MM.1S (cell line): ENCODE data around the gene SLFN13.
A peak's percentile ranks its signal among the peaks of the same experiment; 100 is the strongest.

Experiments used
- DNase-seq: peaks from one replicate; pipeline ENCODE4 v3.0.0-alpha.2; 2015
- H2AFZ ChIP-seq: fragments of 300-600 bp; sonication (generic); 2 replicates; pipeline ENCODE4 v1.6.0; 2016; ENCODE audit warnings: antibody characterized with exemption, low read length
- H3F3A ChIP-seq: fragments of 300-600 bp; sonication (generic); 2 replicates; pipeline ENCODE4 v1.6.1; 2016; ENCODE audit warnings: mild to moderate bottlenecking, antibody characterized with exemption, low read length, moderate library complexity, mixed read lengths; ENCODE audit not compliant: insufficient read depth
- H3K27ac ChIP-seq: fragments of 300-600 bp; sonication (generic); 2 replicates; pipeline ENCODE4 v1.5.1; 2016; ENCODE audit warnings: mild to moderate bottlenecking, low read length
- H3K27me3 ChIP-seq: fragments of 300-600 bp; sonication (generic); replicated peaks from 2 replicates; pipeline ENCODE4 v1.6.0; 2016; ENCODE audit warnings: low read length; ENCODE audit not compliant: insufficient read depth
- H3K36me3 ChIP-seq: fragments of 300-600 bp; sonication (generic); replicated peaks from 2 replicates; pipeline ENCODE4 v1.6.1; 2016; ENCODE audit warnings: mild to moderate bottlenecking, low read length, mixed read lengths; ENCODE audit not compliant: insufficient read depth
- H3K4me1 ChIP-seq: fragments of 300-600 bp; sonication (generic); 2 replicates; pipeline ENCODE4 v1.6.1; 2016; ENCODE audit warnings: low read length, mixed read lengths
- H3K4me2 ChIP-seq: fragments of 300-600 bp; sonication (generic); 2 replicates; pipeline ENCODE4 v1.6.0; 2016; ENCODE audit warnings: low read depth, low read length
- H3K4me3 ChIP-seq: fragments of 300-600 bp; sonication (generic); 2 replicates; pipeline ENCODE4 v1.5.1; 2016; ENCODE audit warnings: low read length, mixed read lengths
- H3K79me2 ChIP-seq: fragments of 300-600 bp; sonication (generic); 2 replicates; pipeline ENCODE4 v1.6.1; 2016; ENCODE audit warnings: mixed run types, low read length, mixed read lengths
- H3K9ac ChIP-seq: fragments of 300-600 bp; sonication (generic); 2 replicates; pipeline ENCODE4 v1.6.1; 2016; ENCODE audit warnings: low read length, mixed read lengths
- H3K9me2 ChIP-seq: fragments of 300-600 bp; sonication (generic); replicated peaks from 2 replicates; pipeline ENCODE4 v1.6.1; 2016; ENCODE audit warnings: mild to moderate bottlenecking, low read length, mixed read lengths; ENCODE audit not compliant: insufficient read depth
- H3K9me3 ChIP-seq: fragments of 300-600 bp; sonication (generic); replicated peaks from 2 replicates; pipeline ENCODE4 v1.6.1; 2016; ENCODE audit warnings: mild to moderate bottlenecking, low read length, mixed read lengths; ENCODE audit not compliant: insufficient read depth
- H4K20me1 ChIP-seq: fragments of 300-600 bp; sonication (generic); 2 replicates; pipeline ENCODE4 v1.6.1; 2016; ENCODE audit warnings: mild to moderate bottlenecking, low read length, moderate library complexity, mixed read lengths; ENCODE audit not compliant: insufficient read depth
- EZH2 ChIP-seq: fragments of 300-600 bp; sonication (generic); optimal IDR thresholded peaks from 2 replicates; pipeline ENCODE3; 2017; ENCODE audit warnings: low read depth, mild to moderate bottlenecking, antibody characterized with exemption, low read length, mixed read lengths
- EZH2phosphoT487 ChIP-seq: fragments of 300-600 bp; sonication (generic); IDR thresholded peaks from 2 replicates; pipeline ENCODE4 v1.6.1; 2018; ENCODE audit warnings: antibody characterized with exemption, low read length
- TF ChIP-seq, protein P1 (sequence below): fragments of 300-600 bp; sonication (generic); IDR thresholded peaks from 2 replicates; pipeline ENCODE4 v1.5.1; 2016; ENCODE audit warnings: antibody characterized with exemption, low read length, mixed read lengths

Gene SLFN13, protein sequence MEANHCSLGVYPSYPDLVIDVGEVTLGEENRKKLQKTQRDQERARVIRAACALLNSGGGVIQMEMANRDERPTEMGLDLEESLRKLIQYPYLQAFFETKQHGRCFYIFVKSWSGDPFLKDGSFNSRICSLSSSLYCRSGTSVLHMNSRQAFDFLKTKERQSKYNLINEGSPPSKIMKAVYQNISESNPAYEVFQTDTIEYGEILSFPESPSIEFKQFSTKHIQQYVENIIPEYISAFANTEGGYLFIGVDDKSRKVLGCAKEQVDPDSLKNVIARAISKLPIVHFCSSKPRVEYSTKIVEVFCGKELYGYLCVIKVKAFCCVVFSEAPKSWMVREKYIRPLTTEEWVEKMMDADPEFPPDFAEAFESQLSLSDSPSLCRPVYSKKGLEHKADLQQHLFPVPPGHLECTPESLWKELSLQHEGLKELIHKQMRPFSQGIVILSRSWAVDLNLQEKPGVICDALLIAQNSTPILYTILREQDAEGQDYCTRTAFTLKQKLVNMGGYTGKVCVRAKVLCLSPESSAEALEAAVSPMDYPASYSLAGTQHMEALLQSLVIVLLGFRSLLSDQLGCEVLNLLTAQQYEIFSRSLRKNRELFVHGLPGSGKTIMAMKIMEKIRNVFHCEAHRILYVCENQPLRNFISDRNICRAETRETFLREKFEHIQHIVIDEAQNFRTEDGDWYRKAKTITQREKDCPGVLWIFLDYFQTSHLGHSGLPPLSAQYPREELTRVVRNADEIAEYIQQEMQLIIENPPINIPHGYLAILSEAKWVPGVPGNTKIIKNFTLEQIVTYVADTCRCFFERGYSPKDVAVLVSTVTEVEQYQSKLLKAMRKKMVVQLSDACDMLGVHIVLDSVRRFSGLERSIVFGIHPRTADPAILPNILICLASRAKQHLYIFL

GRCh38 chr17:35448214-35448898 lies at the start of gene SLFN13:
SLFN13 (minus strand) TSS chr17:35448766; CDS start chr17:35445680, 3,086 bp downstream.
- H3K27ac ChIP-seq: peak within 1 kb of the TSS; percentile 96
- peak within 1 kb of the TSS; percentile 97 for H3K9ac ChIP-seq
- no peaks in the 10 kb centered on the region for H3K9me3 ChIP-seq
- peaks cover 9% of the 10 kb centered on the region for H3F3A ChIP-seq
- H4K20me1 ChIP-seq: no peaks in the 10 kb centered on the region
- H3K79me2 ChIP-seq: peaks cover 28% of the 10 kb centered on the region
- peak within 1 kb of the TSS; percentile 93 for H3K4me2 ChIP-seq
- H3K9me2 ChIP-seq: no peaks in the 10 kb centered on the region
- H3K36me3 ChIP-seq: no peaks in the 10 kb centered on the region
- 0 out of 2 replicates have a peak, but pooled peaks cover 3% of the 10 kb centered on the region for H3K4me1 ChIP-seq
- peak within 1 kb of the TSS; percentile 93 for H3K4me3 ChIP-seq
- peak within 1 kb of the TSS; percentile 96 for H2AFZ ChIP-seq
- H3K27me3 ChIP-seq: no peaks in the 10 kb centered on the region
- peak; percentile 93 for DNase-seq
- TF ChIP-seq EZH2phosphoT487 (no peak), EZH2 (no peak)
- TF ChIP-seq, protein P1, sequence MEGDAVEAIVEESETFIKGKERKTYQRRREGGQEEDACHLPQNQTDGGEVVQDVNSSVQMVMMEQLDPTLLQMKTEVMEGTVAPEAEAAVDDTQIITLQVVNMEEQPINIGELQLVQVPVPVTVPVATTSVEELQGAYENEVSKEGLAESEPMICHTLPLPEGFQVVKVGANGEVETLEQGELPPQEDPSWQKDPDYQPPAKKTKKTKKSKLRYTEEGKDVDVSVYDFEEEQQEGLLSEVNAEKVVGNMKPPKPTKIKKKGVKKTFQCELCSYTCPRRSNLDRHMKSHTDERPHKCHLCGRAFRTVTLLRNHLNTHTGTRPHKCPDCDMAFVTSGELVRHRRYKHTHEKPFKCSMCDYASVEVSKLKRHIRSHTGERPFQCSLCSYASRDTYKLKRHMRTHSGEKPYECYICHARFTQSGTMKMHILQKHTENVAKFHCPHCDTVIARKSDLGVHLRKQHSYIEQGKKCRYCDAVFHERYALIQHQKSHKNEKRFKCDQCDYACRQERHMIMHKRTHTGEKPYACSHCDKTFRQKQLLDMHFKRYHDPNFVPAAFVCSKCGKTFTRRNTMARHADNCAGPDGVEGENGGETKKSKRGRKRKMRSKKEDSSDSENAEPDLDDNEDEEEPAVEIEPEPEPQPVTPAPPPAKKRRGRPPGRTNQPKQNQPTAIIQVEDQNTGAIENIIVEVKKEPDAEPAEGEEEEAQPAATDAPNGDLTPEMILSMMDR: no peak

DNA sequence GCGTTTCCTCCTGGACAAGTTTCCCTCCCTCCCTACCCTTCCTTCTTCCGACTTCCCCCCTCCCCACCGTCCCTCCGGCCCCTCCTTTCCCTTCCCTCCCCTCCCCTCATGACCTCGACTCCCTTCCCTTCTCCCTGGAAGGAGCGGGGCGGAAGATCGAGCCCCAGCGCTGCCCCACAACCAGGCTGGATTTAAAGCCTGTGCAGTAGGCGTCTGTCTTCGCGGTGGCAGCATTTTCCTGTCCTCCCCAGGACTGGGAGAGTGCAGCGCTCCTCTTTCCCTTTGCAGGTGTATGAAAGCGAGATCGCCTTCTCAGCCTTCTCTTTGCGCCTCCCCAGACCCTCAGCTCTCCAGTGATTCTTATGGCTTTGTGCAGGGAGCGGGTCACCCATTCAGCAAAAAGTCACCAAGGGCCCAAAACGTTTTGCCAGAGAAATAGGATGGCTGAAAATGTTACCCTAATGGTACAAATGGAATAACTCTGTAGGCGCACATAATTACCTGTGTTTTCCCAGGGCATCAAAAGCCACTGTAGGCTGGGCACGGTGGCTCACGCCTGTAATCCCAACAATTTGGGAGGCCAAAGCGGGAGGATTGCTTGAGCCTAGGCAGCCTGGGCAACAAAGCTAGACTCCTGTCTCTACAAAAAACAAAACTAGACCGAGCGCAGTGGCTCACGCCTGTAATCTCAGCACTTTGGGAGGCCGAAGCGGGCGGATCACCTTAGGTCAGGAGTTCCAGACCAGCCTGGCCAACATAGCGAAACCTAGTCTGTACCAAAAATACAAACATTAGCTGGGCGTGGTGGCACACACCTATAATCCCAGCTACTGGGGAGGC lies 48.1 kb upstream of the SLFN13 start:
- H3K9me3 ChIP-seq: no peaks in the 10 kb centered on the region
- no peak overlapping the region for H3K4me3 ChIP-seq
- no peaks in the 10 kb centered on the region for H3K9me2 ChIP-seq
- TF ChIP-seq EZH2phosphoT487 (no peak), EZH2 (no peak)
- TF ChIP-seq, protein P1: no peak
- no peak overlapping the region for H2AFZ ChIP-seq
- H3K4me2 ChIP-seq: no peak overlapping the region
- no peaks in the 10 kb centered on the region for H3K36me3 ChIP-seq
- H4K20me1 ChIP-seq: no peaks in the 10 kb centered on the region
- H3K27ac ChIP-seq: no peak overlapping the region
- H3F3A ChIP-seq: no peaks in the 10 kb centered on the region
- H3K4me1 ChIP-seq: no peaks in the 10 kb centered on the region
- H3K9ac ChIP-seq: no peak overlapping the region
- no peak for DNase-seq
- H3K79me2 ChIP-seq: no peaks in the 10 kb centered on the region
- H3K27me3 ChIP-seq: no peaks in the 10 kb centered on the region

DNA sequence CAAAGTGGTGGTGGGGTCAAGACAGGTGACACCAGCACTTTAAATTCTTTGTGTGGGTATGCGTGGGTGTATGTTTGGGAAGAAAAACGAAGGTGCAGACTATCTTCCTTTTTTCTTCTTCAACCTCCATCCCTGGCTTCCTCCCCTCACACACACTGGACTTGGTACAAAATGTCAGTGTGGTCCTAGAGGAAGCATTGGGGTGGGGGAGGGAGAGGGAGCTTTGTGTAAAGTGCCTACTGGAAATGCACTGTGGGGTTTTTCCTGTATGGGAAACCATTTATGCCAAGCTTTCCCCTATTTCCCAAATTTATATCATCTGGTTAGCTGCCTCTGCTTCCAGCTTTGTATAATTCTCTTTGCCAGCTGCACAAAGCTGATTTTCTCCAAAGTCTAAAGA lies 44.5 kb upstream of the SLFN13 start:
- H3K9me2 ChIP-seq: no peaks in the 10 kb centered on the region
- H3K27ac ChIP-seq: no peak overlapping the region
- no peaks in the 10 kb centered on the region for H3F3A ChIP-seq
- H3K36me3 ChIP-seq: no peaks in the 10 kb centered on the region
- TF ChIP-seq, protein P1: no peak
- TF ChIP-seq EZH2 (no peak), EZH2phosphoT487 (no peak)
- no peak overlapping the region for H3K9ac ChIP-seq
- no peak overlapping the region for H3K4me2 ChIP-seq
- no peak overlapping the region for H2AFZ ChIP-seq
- no peaks in the 10 kb centered on the region for H3K4me1 ChIP-seq
- no peak overlapping the region for H3K4me3 ChIP-seq
- H4K20me1 ChIP-seq: no peaks in the 10 kb centered on the region
- no peaks in the 10 kb centered on the region for H3K79me2 ChIP-seq
- no peak for DNase-seq
- no peaks in the 10 kb centered on the region for H3K9me3 ChIP-seq
- H3K27me3 ChIP-seq: no peaks in the 10 kb centered on the region; the same call in 1 of the 2 replicates
